RWPE1 (cell line): ENCODE data around the gene MPV17L2.

ENCODE experiments used
- CTCF ChIA-PET: fragments of 350-600 bp; sonication (Branson Sonifier 250); formaldehyde crosslinking; extraction: SDS; loops from one replicate; lab custom pipeline; 2021; lab: Yijun Ruan, JAX
- POLR2A ChIA-PET: fragments of 400-600 bp; formaldehyde crosslinking; extraction: SDS; loops from one replicate; lab custom pipeline; 2020; ENCODE audit warnings: antibody characterized with exemption; ENCODE audit not compliant: low non-redundant PET; lab: Yijun Ruan, JAX
- DNase-seq: peaks from one replicate; pipeline ENCODE4 v3.0.0; 2012; ENCODE audit warnings: low spot score
- H3K27ac ChIP-seq: fragments of 450-650 bp; 2 replicates; pipeline ENCODE4 v1.5.1; 2017
- TF ChIP-seq, protein P1 (sequence below): fragments of 450-650 bp; conservative IDR thresholded peaks from 2 replicates; pipeline ENCODE4 v1.5.1; 2017; ENCODE audit warnings: low read depth, mild to moderate bottlenecking

The MPV17L2 gene

DNA sequence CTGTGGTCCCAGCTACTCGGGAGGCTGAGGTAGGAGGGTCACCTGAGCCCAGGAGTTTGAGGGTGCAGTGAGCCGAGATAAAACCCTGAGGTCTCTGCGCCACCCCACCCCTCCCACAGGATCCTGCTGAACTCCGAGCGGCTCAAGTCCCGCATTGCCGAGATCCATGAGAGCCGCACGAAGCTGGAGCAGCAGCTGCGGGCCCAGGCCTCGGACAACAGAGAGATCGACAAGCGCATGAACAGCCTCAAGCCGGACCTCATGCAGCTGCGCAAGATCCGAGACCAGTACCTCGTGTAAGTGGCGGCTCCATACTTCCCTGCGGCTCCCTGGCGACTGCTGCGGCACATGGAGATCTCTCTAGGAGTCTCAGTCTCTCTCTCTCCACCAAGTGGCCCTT is 26.0 kb upstream of the MPV17L2 start:
- POLR2A ChIA-PET = no interaction called here
- no peak for DNase-seq
- peak overlapping the region; percentile 54 for H3K27ac ChIP-seq

DNA sequence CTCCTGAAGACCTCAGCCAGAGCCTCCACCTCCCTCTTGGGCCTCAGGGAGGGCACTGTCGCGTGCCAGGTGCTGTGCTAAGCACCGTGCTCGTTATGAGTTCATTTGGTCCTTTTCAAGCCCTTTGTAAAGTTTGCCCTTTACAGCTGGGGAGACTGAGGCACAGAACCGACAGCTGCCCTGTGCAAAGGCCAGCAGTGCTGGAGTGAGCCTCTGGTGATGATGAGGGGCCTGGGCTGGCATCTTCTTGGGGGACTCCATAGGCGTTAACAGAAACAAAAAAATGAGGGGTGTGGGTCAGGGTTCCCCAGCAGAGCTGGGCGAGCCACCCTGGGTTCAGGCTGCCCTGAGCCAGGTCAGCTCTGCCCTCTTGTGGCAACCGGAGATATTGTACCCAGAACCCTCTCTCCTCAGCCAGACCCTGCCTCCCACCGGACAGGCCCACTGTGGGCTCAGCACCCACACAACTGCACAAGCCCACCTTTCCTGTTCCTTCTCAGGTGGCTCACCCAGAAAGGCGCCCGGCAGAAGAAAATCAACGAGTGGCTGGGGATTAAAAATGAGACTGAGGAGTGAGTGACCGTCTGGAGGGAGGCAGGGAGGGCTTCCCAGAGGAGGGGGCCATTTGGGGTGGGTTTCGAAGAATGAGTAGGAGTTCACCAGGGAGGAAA is 24.9 kb upstream of the MPV17L2 start:
- peak overlapping the region; percentile 54 for H3K27ac ChIP-seq
- peak; percentile 68 for DNase-seq
- POLR2A ChIA-PET = no interaction called here
- CTCF ChIA-PET = interaction anchor here (0.7 to 1.6 kb wide), 8 partner anchors 10 to 88 kb away, joined by 3 to 7 read pairs (median 4); partner anchors contain the start of gene PIK3R2
- TF ChIP-seq, protein P1, sequence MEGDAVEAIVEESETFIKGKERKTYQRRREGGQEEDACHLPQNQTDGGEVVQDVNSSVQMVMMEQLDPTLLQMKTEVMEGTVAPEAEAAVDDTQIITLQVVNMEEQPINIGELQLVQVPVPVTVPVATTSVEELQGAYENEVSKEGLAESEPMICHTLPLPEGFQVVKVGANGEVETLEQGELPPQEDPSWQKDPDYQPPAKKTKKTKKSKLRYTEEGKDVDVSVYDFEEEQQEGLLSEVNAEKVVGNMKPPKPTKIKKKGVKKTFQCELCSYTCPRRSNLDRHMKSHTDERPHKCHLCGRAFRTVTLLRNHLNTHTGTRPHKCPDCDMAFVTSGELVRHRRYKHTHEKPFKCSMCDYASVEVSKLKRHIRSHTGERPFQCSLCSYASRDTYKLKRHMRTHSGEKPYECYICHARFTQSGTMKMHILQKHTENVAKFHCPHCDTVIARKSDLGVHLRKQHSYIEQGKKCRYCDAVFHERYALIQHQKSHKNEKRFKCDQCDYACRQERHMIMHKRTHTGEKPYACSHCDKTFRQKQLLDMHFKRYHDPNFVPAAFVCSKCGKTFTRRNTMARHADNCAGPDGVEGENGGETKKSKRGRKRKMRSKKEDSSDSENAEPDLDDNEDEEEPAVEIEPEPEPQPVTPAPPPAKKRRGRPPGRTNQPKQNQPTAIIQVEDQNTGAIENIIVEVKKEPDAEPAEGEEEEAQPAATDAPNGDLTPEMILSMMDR = peak; percentile 91

More for the DNA sequence above, 26.0 kb upstream of the MPV17L2 start:
- TF ChIP-seq, protein P1 = no peak
- CTCF ChIA-PET = interaction anchor here (1.3 to 1.6 kb wide), 2 partner anchors 9 to 15 kb away, joined by 3 to 5 read pairs; partner anchors contain the start of gene PIK3R2

DNA sequence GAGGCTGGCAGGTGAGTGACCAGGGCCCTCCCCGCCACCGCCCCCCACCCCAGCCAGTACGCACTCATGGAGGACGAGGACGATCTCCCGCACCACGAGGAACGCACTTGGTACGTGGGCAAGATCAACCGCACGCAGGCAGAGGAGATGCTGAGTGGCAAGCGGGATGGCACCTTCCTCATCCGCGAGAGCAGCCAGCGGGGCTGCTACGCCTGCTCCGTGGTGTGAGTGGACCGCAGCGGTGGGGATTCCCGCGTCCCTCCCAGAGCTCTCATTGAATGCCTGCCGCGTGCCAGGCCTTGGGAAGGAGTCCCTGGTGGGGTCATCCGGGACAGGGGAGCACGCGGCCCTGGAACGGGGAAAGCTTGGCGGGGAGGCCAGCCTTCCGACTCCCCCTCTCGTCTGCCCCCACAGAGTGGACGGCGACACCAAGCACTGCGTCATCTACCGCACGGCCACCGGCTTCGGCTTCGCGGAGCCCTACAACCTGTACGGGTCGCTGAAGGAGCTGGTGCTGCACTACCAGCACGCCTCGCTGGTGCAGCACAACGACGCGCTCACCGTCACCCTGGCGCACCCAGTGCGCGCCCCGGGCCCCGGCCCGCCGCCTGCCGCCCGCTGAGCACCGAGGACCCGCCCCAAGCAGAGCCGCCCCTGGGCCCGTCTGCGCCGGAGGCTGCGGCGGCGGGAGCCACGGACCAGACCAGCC is 24.2 kb upstream of the MPV17L2 start:
- DNase-seq = no peak
- POLR2A ChIA-PET = no interaction called here
- H3K27ac ChIP-seq = peak overlapping the region; percentile 88
- CTCF ChIA-PET = interaction anchor here (1.0 to 1.4 kb wide), 4 partner anchors 13 to 83 kb away, joined by 3 to 7 read pairs (median 4); no protein-coding TSS in a partner anchor
- TF ChIP-seq, protein P1 = no peak

DNA sequence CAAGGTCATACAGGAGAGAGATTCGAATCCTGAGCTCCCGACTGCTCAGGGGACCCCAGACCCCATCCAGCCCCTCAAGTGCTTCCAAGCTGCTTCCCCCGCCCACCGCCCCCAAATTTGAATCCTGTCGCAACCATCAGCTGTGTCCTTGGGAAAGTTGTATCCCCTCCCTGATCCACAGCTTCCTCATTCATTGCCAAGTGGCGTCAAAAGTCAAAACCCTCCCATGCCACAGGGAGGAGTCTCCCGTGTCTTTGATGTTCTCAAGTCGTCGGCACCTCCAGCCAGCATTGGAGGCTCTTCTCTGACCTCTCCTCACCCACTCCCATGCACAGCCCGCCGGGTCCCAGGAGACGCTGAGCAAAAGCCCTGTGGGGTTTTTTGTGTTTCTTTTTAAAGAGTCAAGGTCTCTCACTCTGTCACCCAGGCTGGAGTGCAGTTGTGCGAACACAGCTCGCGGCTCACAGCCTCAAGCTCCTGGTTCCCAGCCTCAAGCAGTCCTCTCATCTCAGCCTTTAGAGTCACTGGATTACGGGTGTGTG is 22.2 kb upstream of the MPV17L2 start:
- TF ChIP-seq, protein P1 = no peak
- POLR2A ChIA-PET = interaction anchor here (0.6 kb wide), 1 partner anchor 10 kb away, joined by 7 read pairs; no protein-coding TSS in a partner anchor
- CTCF ChIA-PET = interaction anchor here (0.6 to 1.3 kb wide), 3 partner anchors 9 to 233 kb away, joined by 3 to 6 read pairs (median 4); no protein-coding TSS in a partner anchor
- DNase-seq = no peak
- peak overlapping the region; percentile 88 for H3K27ac ChIP-seq

DNA sequence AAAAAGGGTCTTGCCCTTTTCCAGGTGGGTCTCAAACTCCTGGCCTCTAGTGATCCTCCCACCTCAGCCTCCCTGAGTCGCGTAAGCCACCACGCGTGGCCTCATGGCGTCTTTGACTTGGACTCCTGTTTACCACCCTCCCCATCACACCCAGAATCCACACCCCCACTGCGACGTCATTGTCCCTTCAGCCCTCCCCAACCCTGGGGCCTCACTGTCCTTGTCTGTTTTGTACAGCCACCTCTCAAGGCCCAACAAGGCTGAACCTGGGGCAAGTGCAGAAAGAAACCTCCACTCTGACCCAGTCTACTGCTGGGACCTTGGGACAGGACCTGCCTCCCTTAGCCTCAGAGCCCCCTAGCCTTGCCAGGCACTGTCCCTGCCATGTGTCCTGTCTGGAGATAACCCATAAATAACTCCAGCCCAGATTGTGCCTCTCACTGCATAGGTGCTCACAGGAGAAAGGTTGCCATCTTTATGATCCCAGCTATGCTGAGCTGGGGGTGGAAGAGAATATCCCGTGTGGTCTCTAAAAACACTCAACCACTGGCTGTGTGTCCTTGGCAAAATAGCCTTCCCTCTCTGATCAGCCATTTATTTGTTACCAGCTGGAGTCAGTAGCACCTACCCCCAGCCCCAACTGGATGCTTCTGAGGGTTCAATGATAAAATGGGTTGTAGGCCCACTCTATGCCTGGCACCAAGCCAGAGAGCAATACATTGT is 21.3 kb upstream of the MPV17L2 start:
- H3K27ac ChIP-seq = peak overlapping the region; percentile 88
- CTCF ChIA-PET = interaction anchor here (0.6 to 1.3 kb wide), 2 partner anchors 80 to 676 kb away, joined by 3 to 4 read pairs; no protein-coding TSS in a partner anchor

More for the DNA sequence above, 21.3 kb upstream of the MPV17L2 start:
- no peak for DNase-seq
- TF ChIP-seq, protein P1 = no peak
- POLR2A ChIA-PET = no interaction called here
